Colonic mucosa (tissue), 4 donors: ENCODE measurements around the gene MLLT3. TPM values are rescaled to one million over a fixed set of nuclear protein-coding genes. Genes with fewer than 3 reads are reported as not detected.

ENCODE experiments used
- DNase-seq: peaks from one replicate; pipeline ENCODE4 v3.0.0-alpha.2; 2020
- H3K27ac ChIP-seq: fragments of 200-600 bp; one replicate; pipeline ENCODE4 v1.8.0; 2021
- H3K27me3 ChIP-seq: fragments of 200-600 bp; one replicate; pipeline ENCODE4 v1.8.0; 2021
- H3K36me3 ChIP-seq: fragments of 200-600 bp; one replicate; pipeline ENCODE4 v1.8.0; 2021
- H3K4me1 ChIP-seq: fragments of 200-600 bp; one replicate; pipeline ENCODE4 v1.8.0; 2021; ENCODE audit warnings: mild to moderate bottlenecking
- H3K4me3 ChIP-seq: fragments of 200-600 bp; one replicate; pipeline ENCODE4 v1.8.0; 2021
- H3K9ac ChIP-seq, 2 donors: one replicate each; pipeline ENCODE4 v1.7.0; 2013; ENCODE audit warnings: control low read depth in 2 of 2, low read depth in 2 of 2, low read length in 2 of 2
- H3K9me3 ChIP-seq: fragments of 200-600 bp; one replicate; pipeline ENCODE4 v1.8.0; 2021
- intact Hi-C: fragments of 100-400 bp; cut with DNase I; formaldehyde crosslinking; loops from one replicate; pipeline ENCODE4 v1.14.1; 2022
- total RNA-seq, 2 donors: library from RNA; stranded (reverse); fragmentation: NEBNext Ultra II Directional in 1 of 2; extraction: Animal tissue kit (Norgen Biotek cat#: 25700) in 1 of 2; gene quantifications; one replicate each; pipeline ENCODE4 v1.2.1, GENCODE V29; 2021
- TF ChIP-seq, protein P1 (sequence below): fragments of 200-600 bp; IDR thresholded peaks from one replicate; pipeline ENCODE4 v1.8.0; 2022; ENCODE audit warnings: antibody characterized with exemption, mild to moderate bottlenecking
- donor health status: healthy.
- donor health status: DM: no; HTN: no; CAD: no.
- donor health status: DM: no; HTN: no; CAD: no.

Gene MLLT3
- total RNA-seq, 2 donors from 2014 or later, result 44.6 to 65.2 TPM

DNA sequence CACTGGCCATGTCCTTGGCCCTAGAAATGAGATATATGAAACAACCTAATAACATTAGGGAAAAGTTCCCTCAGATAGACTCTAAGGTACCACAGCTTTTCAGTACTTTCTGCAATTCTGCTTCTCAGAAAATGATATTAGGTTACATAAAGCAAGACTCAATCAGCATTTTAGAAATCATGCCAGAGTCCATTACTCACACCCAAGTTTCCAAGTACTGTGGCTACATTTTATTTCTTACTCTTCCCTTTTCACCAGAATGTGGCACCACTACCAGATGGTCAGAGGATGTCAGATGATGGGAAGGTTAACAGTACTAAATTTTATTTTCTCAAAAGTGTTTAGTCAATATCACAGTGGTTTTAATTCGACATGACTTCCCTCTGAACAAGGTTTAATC is 217.2 kb downstream of the MLLT3 start:
- Histone ChIP-seq H3K4me3 (no peak overlapping the region), H3K4me1 (no peaks in the 10 kb centered on the region), H3K27ac (no peak overlapping the region), H3K9me3 (no peaks in the 10 kb centered on the region), H3K27me3 (no peaks in the 10 kb centered on the region), H3K9ac (no peak overlapping the region), H3K36me3 (no peaks in the 10 kb centered on the region)
- TF ChIP-seq, protein P1, sequence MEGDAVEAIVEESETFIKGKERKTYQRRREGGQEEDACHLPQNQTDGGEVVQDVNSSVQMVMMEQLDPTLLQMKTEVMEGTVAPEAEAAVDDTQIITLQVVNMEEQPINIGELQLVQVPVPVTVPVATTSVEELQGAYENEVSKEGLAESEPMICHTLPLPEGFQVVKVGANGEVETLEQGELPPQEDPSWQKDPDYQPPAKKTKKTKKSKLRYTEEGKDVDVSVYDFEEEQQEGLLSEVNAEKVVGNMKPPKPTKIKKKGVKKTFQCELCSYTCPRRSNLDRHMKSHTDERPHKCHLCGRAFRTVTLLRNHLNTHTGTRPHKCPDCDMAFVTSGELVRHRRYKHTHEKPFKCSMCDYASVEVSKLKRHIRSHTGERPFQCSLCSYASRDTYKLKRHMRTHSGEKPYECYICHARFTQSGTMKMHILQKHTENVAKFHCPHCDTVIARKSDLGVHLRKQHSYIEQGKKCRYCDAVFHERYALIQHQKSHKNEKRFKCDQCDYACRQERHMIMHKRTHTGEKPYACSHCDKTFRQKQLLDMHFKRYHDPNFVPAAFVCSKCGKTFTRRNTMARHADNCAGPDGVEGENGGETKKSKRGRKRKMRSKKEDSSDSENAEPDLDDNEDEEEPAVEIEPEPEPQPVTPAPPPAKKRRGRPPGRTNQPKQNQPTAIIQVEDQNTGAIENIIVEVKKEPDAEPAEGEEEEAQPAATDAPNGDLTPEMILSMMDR, result no peak
- intact Hi-C loops, result no loop called here
- DNase-seq, result no peak

DNA sequence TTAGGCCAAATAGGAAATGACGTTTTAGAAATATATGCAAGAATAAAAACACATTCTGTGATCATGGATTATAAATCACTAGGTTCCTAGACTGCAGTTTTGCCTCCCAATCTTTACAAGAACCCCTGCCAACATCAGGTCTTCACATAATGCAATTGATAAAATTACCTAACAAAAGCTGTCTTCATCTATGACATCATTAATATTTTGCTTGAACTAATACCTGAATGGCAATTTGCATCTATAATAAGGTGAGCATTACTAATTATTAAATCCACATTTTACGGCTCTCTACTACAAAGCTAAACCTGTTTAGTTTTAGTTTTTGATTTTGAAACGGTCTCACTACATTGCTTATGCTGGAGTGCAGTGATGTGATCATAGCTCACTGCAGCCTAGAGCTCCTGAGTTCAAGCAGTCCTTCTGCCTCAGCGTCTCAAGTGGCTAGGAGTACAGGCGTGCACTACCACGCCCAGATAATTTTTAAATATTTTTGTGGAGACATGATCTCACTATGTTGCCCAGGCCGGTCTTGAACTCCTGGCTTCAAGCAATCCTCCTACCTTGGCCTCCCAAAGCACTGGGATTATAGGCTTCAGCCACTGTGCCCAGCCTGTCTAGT is 218.0 kb downstream of the MLLT3 start:
- Histone ChIP-seq H3K9ac (no peak overlapping the region), H3K4me1 (no peaks in the 10 kb centered on the region), H3K27me3 (no peaks in the 10 kb centered on the region), H3K4me3 (no peak overlapping the region), H3K27ac (no peak overlapping the region), H3K36me3 (no peaks in the 10 kb centered on the region), H3K9me3 (no peaks in the 10 kb centered on the region)
- intact Hi-C loops, result no loop called here
- DNase-seq, result no peak
- TF ChIP-seq, protein P1, result no peak

DNA sequence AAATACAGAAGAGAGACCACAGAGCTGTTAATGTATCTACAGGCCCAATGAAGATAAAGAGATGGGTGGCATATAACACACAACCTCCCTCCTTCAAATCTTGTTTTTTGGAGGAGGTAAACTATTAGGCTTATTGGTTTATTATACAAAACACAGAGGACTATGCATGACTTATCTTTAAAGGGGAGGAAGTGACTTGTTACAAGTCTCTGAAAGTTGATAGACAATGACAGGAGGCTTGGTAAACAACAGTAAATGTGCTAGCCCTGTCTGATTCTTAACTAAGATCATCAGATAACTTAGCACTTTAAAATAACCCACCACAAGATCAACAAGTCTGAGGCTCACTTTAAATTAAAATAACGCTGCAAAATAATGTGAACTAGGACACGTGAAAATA is 219.0 kb downstream of the MLLT3 start:
- H3K4me1 ChIP-seq, result no peaks in the 10 kb centered on the region
- no peak for DNase-seq
- no peaks in the 10 kb centered on the region for H3K36me3 ChIP-seq
- H3K27me3 ChIP-seq, result no peaks in the 10 kb centered on the region
- TF ChIP-seq, protein P1, result no peak
- intact Hi-C loops, result no loop called here
- H3K9ac ChIP-seq, result no peak overlapping the region
- H3K27ac ChIP-seq, result no peak overlapping the region
- H3K9me3 ChIP-seq, result no peaks in the 10 kb centered on the region
- no peak overlapping the region for H3K4me3 ChIP-seq

DNA sequence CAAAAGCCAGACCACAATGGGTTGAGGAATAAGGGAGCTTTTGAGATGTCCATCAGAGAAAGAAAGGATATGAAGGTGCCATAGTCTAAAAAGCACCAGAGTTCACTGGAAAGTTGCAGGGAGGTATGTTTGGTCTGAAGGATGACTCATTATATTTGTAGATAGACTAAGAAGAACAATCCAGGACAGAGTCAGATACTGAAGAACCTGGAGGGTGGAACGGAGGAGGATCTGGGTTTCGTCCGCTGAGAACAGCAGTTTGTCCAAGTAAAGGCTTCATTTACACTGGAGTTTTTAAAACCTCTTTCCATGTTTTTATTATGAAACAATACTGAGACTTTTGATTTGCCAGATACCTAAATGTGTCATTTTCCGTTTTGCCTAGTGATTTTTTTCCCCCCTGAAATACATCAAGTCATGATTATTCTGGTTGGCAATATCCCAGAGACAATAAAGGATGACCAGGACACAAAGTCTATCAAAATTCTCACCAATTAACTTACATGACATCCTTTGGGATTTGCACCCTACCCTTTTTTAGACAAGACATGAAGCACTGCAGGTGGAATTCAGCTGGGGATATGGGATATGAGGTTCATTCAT is 219.9 kb downstream of the MLLT3 start:
- Histone ChIP-seq H3K4me1 (no peaks in the 10 kb centered on the region), H3K27me3 (no peaks in the 10 kb centered on the region), H3K36me3 (no peaks in the 10 kb centered on the region), H3K9me3 (no peaks in the 10 kb centered on the region), H3K27ac (no peak overlapping the region), H3K4me3 (no peak overlapping the region), H3K9ac (no peak overlapping the region)
- TF ChIP-seq, protein P1, result no peak
- DNase-seq, result no peak
- intact Hi-C loops, result no loop called here

DNA sequence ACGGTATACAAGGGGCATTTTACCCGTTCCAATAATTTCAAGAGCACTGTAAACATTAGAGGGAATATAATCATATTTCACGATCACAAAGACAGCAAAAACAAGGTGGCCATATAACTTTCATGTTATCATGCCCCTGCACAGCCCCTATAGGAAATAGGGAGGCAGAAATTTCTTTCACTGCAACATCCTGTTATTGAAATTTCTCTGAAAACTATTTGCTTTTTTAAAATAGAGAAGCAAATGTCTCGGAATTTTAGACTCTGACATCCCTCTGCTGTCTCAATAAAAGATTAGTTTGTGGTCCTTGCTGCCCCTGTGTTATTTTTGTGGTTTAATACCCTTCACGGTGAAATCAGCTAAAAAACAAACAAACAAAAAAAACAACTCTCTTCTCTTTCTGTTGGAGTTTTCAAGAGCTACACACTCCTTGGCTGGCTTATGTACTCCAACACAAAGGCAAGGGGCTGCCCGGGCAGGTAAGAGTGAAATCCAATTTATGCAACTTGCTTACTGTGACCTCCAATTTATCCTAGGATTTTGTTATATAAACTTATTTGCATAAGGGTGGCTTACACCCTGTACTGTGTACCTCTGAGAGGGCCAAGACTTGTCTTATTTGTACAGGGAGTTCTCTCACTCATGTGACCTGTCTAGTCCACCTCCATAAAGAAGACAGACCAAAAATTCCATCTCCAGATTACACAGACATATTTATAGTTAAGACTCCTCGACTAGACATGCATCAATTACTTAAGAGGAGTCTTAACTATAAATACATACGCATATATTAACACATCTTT is 223.6 kb downstream of the MLLT3 start:
- intact Hi-C loops, result no loop called here
- Histone ChIP-seq H3K27ac (no peak overlapping the region), H3K36me3 (no peaks in the 10 kb centered on the region), H3K4me1 (no peaks in the 10 kb centered on the region), H3K4me3 (no peak overlapping the region), H3K9ac (no peak overlapping the region), H3K9me3 (no peaks in the 10 kb centered on the region), H3K27me3 (no peaks in the 10 kb centered on the region)
- no peak for DNase-seq
- TF ChIP-seq, protein P1, result no peak
